Central memory CD8-positive, alpha-beta T cell (primary cell): ENCODE measurements around the gene SDHA.
"Not testable (repeated sequence)": the region's sequence is repeated elsewhere in the genome, so short reads cannot be mapped to it uniquely, and the experiment has no call there.

ENCODE experiments used
- ATAC-seq: fragments of 150-1000 bp; cut with Tn5 transposase; replicated peaks from 2 replicates; pipeline ENCODE4 v1.10.0; 2022; ENCODE audit warnings: mild to moderate bottlenecking, moderate FRiP score, moderate number of reproducible peaks; ENCODE audit not compliant: poor library complexity, severe bottlenecking; ENCODE audit errors: extremely low read depth
- DNase-seq, 2 donors: peaks; one replicate each; pipeline ENCODE4 v3.0.0; 2021; ENCODE audit warnings: low spot score in 2 of 2
- H3K27ac Mint-ChIP-seq: one replicate; pipeline ENCODE4 v1.8.0; 2022; ENCODE audit warnings: low read depth, mild to moderate bottlenecking, moderate library complexity, mixed read lengths
- H3K27me3 Mint-ChIP-seq: one replicate; pipeline ENCODE4 v1.8.0; 2022; ENCODE audit warnings: mixed read lengths
- H3K36me3 Mint-ChIP-seq: one replicate; pipeline ENCODE4 v1.8.0; 2022; ENCODE audit warnings: mild to moderate bottlenecking, moderate library complexity, mixed read lengths; ENCODE audit not compliant: insufficient read depth
- H3K4me1 Mint-ChIP-seq: one replicate; pipeline ENCODE4 v1.8.0; 2022; ENCODE audit warnings: mixed read lengths
- H3K4me3 Mint-ChIP-seq: one replicate; pipeline ENCODE4 v1.8.0; 2022; ENCODE audit warnings: mild to moderate bottlenecking, moderate library complexity, mixed read lengths
- H3K9me3 Mint-ChIP-seq: one replicate; pipeline ENCODE4 v1.8.0; 2022; ENCODE audit warnings: mixed read lengths

SDHA gene

DNA sequence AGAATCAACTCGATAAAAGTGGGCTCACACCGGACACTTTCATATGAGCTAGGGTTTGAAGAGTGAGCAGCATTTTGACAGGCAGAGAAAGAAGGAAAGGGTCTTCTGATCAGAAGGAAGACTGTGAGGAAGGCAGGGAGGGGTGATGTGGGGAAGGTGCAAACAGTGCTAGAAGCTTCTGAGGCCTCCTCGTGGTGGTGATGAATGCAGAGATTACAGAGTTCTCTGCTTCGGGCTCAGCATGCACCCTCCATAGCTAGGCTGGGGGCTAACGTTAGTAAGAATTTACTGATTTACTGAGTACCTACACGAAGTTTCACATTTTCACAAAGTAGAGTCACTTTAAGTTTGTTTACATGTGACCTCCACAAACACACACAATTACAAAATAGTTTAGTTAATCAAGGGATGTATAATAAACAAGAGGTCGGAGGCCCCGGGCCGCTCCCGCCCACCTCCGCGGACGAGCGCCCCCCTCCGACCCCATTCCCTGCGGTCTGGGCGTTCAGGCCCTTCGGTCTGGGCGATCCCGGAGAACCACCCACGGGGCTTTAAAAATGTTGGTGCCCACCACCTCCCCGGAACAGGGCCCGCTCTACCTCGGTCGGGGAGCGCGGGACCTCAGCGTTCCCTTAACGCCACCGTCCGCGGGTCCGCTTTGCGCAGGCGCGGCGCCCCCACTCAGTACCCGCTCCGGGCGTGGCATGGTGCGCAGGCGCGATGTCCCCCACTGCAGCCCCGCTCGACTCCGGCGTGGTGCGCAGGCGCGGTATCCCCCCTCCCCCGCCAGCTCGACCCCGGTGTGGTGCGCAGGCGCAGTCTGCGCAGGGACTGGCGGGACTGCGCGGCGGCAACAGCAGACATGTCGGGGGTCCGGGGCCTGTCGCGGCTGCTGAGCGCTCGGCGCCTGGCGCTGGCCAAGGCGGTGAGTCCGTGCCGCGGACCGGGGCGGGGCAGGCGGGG lies at the start of gene SDHA, which contains the start of gene CCDC127:
TSS of gene SDHA (plus strand) at position 827 of the 963 bp plus-strand sequence. CDS start at position 863, 36 bp downstream.
TSS of gene CCDC127 (minus strand) at position 660 of the 963 bp plus-strand sequence. CDS start 1,304 bp downstream, outside the sequence.
- H3K27me3 Mint-ChIP-seq, H3K9me3 Mint-ChIP-seq: not testable (repeated sequence)
- Mint-ChIP-seq H3K4me1 (peaks cover 58% of the 10 kb centered on the region), H3K27ac (peak within 1 kb of the TSS; percentile 91), H3K4me3 (peak within 1 kb of the TSS; percentile 92), H3K36me3 (peaks cover 29% of the 10 kb centered on the region)
- ATAC-seq: peak; percentile 77
- DNase-seq: peak; percentile 97

DNA sequence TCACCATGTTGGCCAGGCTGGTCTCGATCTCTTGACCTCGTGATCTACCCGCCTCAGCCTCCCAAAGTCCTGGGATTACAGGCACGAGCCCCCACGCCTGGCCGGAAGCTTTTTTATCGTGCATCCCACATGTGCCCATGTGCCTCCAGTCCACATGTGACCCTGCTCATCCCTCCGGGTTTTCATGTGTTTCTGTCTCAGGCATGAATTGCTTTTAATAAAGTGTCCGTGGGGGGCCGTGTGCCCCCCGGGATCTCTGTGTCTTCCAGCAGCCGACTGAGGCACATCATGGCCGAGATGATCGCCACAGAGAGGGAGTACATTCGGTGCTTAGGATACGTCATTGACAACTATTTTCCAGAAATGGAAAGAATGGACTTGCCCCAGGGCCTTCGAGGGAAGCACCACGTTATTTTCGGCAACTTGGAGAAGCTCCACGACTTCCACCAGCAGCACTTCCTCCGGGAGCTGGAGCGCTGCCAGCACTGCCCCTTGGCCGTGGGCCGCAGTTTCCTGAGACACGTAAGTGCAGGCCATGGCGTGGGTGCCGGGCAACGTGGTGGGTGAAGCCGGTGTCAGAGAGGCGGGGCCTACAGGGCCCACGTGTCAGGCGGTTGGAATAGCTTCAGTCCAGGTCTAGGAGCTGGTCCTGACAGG lies 48.9 kb upstream of the SDHA start:
- ATAC-seq (no peak), DNase-seq (no peak)
- H3K36me3 Mint-ChIP-seq: no peaks in the 10 kb centered on the region
- no peaks in the 10 kb centered on the region for H3K9me3 Mint-ChIP-seq
- peaks cover 22% of the 10 kb centered on the region for H3K27me3 Mint-ChIP-seq
- no peak overlapping the region for H3K27ac Mint-ChIP-seq
- no peak overlapping the region for H3K4me3 Mint-ChIP-seq
- no peaks in the 10 kb centered on the region for H3K4me1 Mint-ChIP-seq

- no peaks in the 10 kb centered on the region for H3K4me1 Mint-ChIP-seq
- H3K27me3 Mint-ChIP-seq: peaks cover 27% of the 10 kb centered on the region
- DNase-seq (no peak), ATAC-seq (no peak)
- H3K4me3 Mint-ChIP-seq: no peak overlapping the region
- no peaks in the 10 kb centered on the region for H3K9me3 Mint-ChIP-seq
- no peak overlapping the region for H3K27ac Mint-ChIP-seq
- no peaks in the 10 kb centered on the region for H3K36me3 Mint-ChIP-seq
Measured at GRCh38 chr5:169728-170094, 48.4 kb upstream of the SDHA start.

DNA sequence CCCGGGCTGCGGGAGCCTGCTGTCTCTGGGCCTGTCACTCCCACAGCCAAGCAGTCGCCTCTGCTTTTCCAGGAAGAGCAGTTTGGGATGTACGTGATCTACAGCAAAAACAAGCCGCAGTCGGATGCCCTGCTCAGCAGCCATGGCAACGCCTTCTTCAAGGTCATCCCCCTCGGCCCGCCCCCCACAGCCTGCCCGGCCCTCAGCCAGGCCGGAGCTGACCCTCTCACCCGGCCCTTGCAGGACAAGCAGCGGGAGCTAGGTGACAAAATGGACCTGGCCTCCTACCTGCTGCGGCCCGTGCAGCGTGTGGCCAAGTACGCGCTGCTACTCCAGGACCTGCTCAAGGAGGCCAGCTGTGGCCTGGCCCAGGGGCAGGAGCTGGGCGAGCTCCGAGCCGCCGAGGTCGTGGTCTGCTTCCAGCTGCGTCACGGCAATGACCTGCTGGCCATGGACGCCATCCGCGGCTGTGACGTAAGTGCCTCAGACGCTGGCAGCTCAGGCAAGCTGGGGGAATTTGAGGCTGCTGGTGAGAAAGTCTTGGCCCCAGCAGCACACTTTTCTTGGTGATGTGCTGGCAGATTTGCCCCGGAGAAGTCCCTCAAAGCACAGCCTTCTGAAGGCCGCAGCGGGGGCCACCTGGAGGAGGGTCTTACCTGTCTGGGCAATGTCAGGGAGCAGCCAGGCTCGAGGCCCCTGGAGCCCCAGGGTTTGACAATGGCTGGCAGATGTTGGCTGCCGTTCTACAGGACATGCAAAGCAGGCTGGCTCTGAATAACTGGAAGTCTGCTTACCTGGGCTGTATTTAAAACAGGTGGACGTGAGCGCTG lies 46.9 kb upstream of the SDHA start:
- Mint-ChIP-seq H3K36me3 (no peaks in the 10 kb centered on the region), H3K4me1 (no peaks in the 10 kb centered on the region), H3K9me3 (no peaks in the 10 kb centered on the region), H3K27me3 (peaks cover 33% of the 10 kb centered on the region), H3K4me3 (no peak overlapping the region), H3K27ac (no peak overlapping the region)
- DNase-seq: no peak
- no peak for ATAC-seq

GRCh38 chr5:171801-172331 lies 46.3 kb upstream of the SDHA start:
- no peaks in the 10 kb centered on the region for H3K4me1 Mint-ChIP-seq
- no peak overlapping the region for H3K4me3 Mint-ChIP-seq
- H3K27me3 Mint-ChIP-seq: peaks cover 33% of the 10 kb centered on the region
- ATAC-seq (no peak), DNase-seq (no peak)
- H3K36me3 Mint-ChIP-seq: no peaks in the 10 kb centered on the region
- no peaks in the 10 kb centered on the region for H3K9me3 Mint-ChIP-seq
- no peak overlapping the region for H3K27ac Mint-ChIP-seq

GRCh38 chr5:172421-172820 lies 45.7 kb upstream of the SDHA start:
- no peaks in the 10 kb centered on the region for H3K36me3 Mint-ChIP-seq
- H3K27me3 Mint-ChIP-seq: peaks cover 33% of the 10 kb centered on the region
- H3K4me3 Mint-ChIP-seq: no peak overlapping the region

DNA sequence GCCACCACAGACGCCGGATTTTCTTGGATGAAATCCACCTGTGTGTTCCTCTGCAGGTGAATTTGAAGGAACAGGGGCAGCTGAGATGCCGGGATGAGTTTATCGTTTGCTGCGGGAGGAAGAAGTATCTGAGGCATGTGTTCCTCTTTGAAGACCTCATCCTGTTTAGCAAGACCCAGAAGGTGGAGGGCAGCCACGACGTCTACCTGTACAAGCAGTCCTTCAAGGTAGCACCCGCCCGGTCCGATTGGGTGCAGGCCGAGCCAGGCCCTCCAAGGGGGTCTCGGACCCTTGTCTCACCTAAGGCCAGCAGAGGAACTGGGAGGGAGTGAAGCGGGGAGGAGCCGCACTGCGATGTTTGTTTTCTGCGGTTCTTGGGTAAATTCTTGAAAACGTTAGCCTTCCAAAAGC lies 45.3 kb upstream of the SDHA start:
- peaks cover 33% of the 10 kb centered on the region for H3K27me3 Mint-ChIP-seq
- no peaks in the 10 kb centered on the region for H3K36me3 Mint-ChIP-seq
- no peak for ATAC-seq
- no peak overlapping the region for H3K4me3 Mint-ChIP-seq
- no peaks in the 10 kb centered on the region for H3K9me3 Mint-ChIP-seq
- H3K27ac Mint-ChIP-seq: no peak overlapping the region
- H3K4me1 Mint-ChIP-seq: no peaks in the 10 kb centered on the region
- DNase-seq: no peak

More at GRCh38 chr5:172421-172820, 45.7 kb upstream of the SDHA start:
- Mint-ChIP-seq H3K4me1 (no peaks in the 10 kb centered on the region), H3K9me3 (no peaks in the 10 kb centered on the region), H3K27ac (no peak overlapping the region)
- no peak for ATAC-seq
- no peak for DNase-seq

DNA sequence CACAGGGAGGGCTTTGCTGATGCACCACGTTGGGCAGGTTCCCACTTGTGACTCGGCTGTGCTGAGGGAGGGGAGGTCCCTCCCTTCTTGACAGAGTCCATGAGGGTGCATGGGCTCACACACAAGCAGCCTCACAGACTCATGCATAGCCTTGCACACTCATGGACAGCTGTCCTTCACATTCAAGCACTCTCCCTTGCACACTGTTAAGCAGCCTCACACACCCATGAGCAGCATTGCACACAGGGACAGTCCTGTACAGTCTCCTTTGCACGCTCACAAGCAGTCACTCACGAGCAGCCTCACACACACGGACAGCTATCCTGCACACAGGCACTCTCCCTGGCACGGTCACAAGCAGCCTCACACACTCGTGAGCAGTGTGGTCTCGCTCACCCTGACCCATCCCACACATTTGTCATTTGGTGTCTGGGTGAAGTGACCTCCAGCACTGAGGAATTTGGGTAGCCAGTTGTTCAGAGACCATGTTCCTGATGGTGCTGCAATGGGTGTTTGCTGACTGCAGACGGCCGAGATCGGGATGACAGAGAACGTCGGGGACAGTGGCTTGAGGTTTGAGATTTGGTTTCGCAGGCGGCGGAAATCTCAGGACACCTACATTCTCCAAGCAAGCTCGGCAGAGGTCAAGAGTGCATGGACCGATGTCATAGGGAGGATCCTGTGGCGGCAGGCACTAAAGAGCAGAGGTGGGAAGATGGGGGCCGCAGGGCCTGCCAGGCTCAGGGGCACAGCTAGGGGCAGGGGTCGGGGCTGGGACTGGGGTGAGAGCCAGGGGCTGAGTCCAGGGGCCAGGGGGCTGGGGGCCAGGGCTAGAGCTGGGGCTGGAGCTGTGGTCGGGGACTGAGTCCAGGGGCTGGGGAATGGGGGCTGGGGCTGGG lies 44.5 kb upstream of the SDHA start:
- Mint-ChIP-seq H3K9me3 (no peaks in the 10 kb centered on the region), H3K36me3 (no peaks in the 10 kb centered on the region), H3K27me3 (peaks cover 40% of the 10 kb centered on the region), H3K4me3 (no peak overlapping the region), H3K27ac (no peak overlapping the region), H3K4me1 (no peaks in the 10 kb centered on the region)
- ATAC-seq: no peak
- DNase-seq: no peak

GRCh38 chr5:174291-174600 lies 43.9 kb upstream of the SDHA start:
- no peak overlapping the region for H3K27ac Mint-ChIP-seq
- H3K36me3 Mint-ChIP-seq: no peaks in the 10 kb centered on the region
- H3K4me3 Mint-ChIP-seq: no peak overlapping the region
- ATAC-seq (no peak), DNase-seq (no peak)
- H3K4me1 Mint-ChIP-seq: no peaks in the 10 kb centered on the region
- H3K9me3 Mint-ChIP-seq: no peaks in the 10 kb centered on the region
- H3K27me3 Mint-ChIP-seq: peaks cover 45% of the 10 kb centered on the region

DNA sequence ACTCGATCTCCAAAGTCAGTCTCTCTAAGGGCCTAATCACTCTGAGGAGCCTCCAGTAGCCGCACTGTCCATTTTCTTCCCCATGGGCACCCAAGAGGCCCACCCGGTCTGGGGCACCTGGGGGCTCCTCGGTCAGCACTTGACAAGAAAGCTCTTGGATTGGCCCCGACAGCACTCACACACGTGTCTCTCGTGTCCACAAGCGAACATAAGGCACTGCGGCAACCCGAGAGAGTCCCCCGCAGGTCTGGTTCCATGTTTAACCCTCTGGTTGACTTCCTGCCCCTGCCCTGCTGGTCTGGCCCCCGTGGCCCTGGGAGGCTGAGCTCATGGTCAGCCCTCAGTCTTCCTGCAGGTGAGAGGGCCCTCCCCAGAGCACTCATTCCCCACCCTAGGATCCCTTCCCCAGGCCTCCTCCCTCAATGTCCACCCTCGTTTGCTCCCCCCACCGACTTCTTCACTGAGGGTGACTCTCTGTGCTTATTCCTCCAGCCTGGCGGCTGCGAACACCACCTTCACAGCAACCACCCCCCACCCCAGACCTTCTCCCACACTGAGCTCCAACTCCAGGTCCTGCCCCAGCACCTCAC lies 43.1 kb upstream of the SDHA start:
- DNase-seq (no peak), ATAC-seq (no peak)
- Mint-ChIP-seq H3K27ac (no peak overlapping the region), H3K36me3 (no peaks in the 10 kb centered on the region), H3K4me1 (no peaks in the 10 kb centered on the region), H3K9me3 (no peaks in the 10 kb centered on the region), H3K27me3 (peaks cover 52% of the 10 kb centered on the region), H3K4me3 (no peak overlapping the region)

- Mint-ChIP-seq H3K27me3 (peaks cover 66% of the 10 kb centered on the region), H3K9me3 (no peaks in the 10 kb centered on the region), H3K36me3 (no peaks in the 10 kb centered on the region), H3K4me1 (no peaks in the 10 kb centered on the region), H3K4me3 (no peak overlapping the region), H3K27ac (no peak overlapping the region)
- ATAC-seq: no peak
- no peak for DNase-seq
Measured at GRCh38 chr5:176296-176823, 41.8 kb upstream of the SDHA start.
